Mesothelial cell of epicardium (in vitro differentiated cells): Measurements from ENCODE around the gene DNAH17. TPM values are rescaled to one million over a fixed set of nuclear protein-coding genes. Genes with fewer than 3 reads are reported as not detected.

ENCODE experiments used
- DNase-seq, 2 experiments: peaks; one replicate each; pipeline ENCODE4 v3.0.0; 2021; ENCODE audit warnings: low spot score in 2 of 2; ENCODE audit not compliant: unreplicated experiment in 2 of 2
- H3K27ac Mint-ChIP-seq: 2 replicates; pipeline ENCODE4 v1.8.0; 2021; ENCODE audit warnings: mixed read lengths
- H3K27me3 Mint-ChIP-seq: 2 replicates; pipeline ENCODE4 v1.8.0; 2021; ENCODE audit warnings: low read depth, mixed read lengths
- H3K36me3 Mint-ChIP-seq: 2 replicates; pipeline ENCODE4 v1.8.0; 2021; ENCODE audit warnings: mixed read lengths
- H3K4me1 Mint-ChIP-seq: 2 replicates; pipeline ENCODE4 v1.8.0; 2021; ENCODE audit warnings: mixed read lengths
- H3K4me3 Mint-ChIP-seq: 2 replicates; pipeline ENCODE4 v1.8.0; 2021; ENCODE audit warnings: mild to moderate bottlenecking, moderate library complexity, mixed read lengths
- H3K9me3 Mint-ChIP-seq: 2 replicates; pipeline ENCODE4 v1.8.0; 2021; ENCODE audit warnings: mixed read lengths
- total RNA-seq: library from RNA; stranded (reverse); gene quantifications from 3 replicates; pipeline ENCODE4 v1.2.1, GENCODE V29; 2021
- TF ChIP-seq, protein P1 (sequence below): fragments of 200-600 bp; sonication (generic); IDR thresholded peaks from one replicate; pipeline ENCODE4 v1.5.0; 2021; ENCODE audit warnings: antibody characterized with exemption; ENCODE audit not compliant: unreplicated experiment

DNAH17 gene
- total RNA-seq, 1 donor from 2014 or later = 0.87 TPM

DNA sequence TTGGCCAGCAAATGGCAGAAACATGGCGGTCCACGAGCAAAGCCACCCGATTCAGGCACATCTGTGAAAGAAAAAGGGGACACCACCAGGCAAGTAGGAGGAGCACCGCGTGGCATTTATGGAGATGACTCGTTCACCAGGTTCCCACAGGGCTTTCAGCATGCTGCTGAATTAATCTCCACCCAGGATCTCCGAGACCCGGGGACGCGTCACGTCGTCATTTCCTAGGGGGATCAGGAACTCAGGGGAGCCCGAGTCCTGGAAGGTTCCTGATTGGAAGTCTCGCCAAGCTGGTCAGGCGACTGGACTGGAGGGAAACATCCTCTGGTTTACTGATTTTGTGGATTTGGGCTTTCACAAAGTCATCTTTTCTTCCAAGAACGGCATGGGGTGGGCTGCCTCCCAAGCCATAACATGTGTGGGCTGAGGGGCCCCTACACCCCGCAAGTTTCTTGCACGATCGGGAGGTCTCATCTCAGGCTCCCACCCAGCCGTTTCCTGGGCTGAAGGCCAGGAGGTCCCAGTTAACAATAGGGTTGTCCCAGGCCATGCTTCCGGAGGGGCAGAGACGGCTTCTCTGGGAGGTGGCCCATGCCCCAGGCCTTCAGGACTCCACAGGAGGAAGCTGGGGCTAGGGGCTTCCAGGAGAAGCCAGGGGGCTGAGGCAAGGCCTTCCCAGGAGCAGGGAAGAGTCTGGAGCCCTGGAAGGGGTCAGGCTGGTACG lies 645 bp downstream of the DNAH17 start:
- TF ChIP-seq, protein P1, sequence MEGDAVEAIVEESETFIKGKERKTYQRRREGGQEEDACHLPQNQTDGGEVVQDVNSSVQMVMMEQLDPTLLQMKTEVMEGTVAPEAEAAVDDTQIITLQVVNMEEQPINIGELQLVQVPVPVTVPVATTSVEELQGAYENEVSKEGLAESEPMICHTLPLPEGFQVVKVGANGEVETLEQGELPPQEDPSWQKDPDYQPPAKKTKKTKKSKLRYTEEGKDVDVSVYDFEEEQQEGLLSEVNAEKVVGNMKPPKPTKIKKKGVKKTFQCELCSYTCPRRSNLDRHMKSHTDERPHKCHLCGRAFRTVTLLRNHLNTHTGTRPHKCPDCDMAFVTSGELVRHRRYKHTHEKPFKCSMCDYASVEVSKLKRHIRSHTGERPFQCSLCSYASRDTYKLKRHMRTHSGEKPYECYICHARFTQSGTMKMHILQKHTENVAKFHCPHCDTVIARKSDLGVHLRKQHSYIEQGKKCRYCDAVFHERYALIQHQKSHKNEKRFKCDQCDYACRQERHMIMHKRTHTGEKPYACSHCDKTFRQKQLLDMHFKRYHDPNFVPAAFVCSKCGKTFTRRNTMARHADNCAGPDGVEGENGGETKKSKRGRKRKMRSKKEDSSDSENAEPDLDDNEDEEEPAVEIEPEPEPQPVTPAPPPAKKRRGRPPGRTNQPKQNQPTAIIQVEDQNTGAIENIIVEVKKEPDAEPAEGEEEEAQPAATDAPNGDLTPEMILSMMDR = no peak
- Mint-ChIP-seq H3K4me3 (no peak overlapping the region), H3K9me3 (peaks cover 6% of the 10 kb centered on the region), H3K4me1 (no peaks in the 10 kb centered on the region), H3K27me3 (no peaks in the 10 kb centered on the region), H3K36me3 (no peaks in the 10 kb centered on the region), H3K27ac (no peak overlapping the region)
- DNase-seq = no peak

DNA sequence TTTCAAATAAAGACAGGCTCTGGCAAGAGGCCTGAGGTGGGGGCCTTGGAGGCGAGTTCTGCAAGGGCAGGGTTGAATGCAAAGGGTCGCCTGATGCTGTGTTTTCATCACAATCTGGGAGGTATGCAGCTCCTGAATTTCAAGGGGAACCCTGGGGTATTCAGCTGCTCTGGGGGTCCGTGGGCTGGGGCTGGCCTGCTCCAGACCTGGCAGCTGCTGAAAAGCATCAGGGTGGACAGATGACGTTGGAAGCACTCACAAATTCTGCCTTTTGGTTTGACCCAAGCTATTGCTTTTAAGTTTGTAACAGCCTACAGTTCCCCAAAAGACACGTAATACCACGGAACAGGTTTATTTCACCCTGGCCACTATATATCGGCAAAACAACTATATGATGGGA lies 1.3 kb downstream of the DNAH17 start:
- no peak overlapping the region for H3K27ac Mint-ChIP-seq
- H3K27me3 Mint-ChIP-seq = no peaks in the 10 kb centered on the region
- no peak overlapping the region for H3K4me3 Mint-ChIP-seq
- H3K36me3 Mint-ChIP-seq = no peaks in the 10 kb centered on the region
- DNase-seq = no peak
- TF ChIP-seq, protein P1 = no peak
- H3K9me3 Mint-ChIP-seq = peaks cover 6% of the 10 kb centered on the region
- H3K4me1 Mint-ChIP-seq = no peaks in the 10 kb centered on the region

DNA sequence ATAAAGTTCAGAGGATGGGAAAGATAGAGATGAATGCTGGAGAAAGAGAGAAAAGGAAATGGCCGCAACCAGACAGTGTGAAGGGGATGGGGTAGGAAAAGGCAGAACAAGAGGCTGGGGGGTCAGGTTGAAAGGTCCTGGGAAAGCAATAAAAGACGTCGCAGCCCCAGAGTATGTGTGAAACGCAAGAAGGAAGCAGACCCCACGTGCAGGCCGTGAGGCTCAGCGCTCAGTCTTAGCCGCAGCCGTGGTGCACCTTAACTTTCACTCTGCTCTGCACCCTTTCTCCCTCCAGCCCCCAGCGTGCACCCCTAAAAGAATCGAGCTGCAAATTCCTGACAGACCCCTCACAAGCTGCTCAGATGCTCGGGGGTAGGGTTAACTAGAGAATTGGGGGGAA lies 1.9 kb downstream of the DNAH17 start:
- H3K9me3 Mint-ChIP-seq = peaks cover 6% of the 10 kb centered on the region
- TF ChIP-seq, protein P1 = no peak
- H3K27me3 Mint-ChIP-seq = no peaks in the 10 kb centered on the region
- H3K4me3 Mint-ChIP-seq = no peak overlapping the region
- no peak overlapping the region for H3K27ac Mint-ChIP-seq
- no peaks in the 10 kb centered on the region for H3K4me1 Mint-ChIP-seq
- no peak for DNase-seq
- H3K36me3 Mint-ChIP-seq = no peaks in the 10 kb centered on the region

DNA sequence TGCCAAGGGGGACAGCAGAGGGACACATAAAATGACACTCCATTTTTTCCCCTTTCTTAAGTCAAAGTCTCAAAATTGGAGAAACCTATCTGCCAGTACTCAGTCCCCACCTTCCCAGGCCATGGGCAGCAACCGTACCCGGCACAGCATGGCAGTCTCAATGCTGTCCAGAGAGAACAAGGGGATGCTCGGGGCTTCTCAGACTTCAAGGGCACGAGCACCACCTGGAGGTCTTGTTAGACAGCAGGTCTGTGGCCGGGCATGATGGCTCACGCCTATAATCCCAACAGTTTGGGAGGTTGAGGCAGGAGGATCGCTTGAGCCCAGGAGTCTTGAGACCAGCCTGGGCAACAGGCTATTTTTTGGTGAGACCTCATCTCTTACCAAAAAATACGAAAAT lies 3.2 kb downstream of the DNAH17 start:
- Mint-ChIP-seq H3K27ac (no peak overlapping the region), H3K36me3 (no peaks in the 10 kb centered on the region), H3K4me1 (no peaks in the 10 kb centered on the region), H3K4me3 (no peak overlapping the region), H3K27me3 (no peaks in the 10 kb centered on the region), H3K9me3 (peaks cover 6% of the 10 kb centered on the region)
- TF ChIP-seq, protein P1 = no peak
- no peak for DNase-seq

DNA sequence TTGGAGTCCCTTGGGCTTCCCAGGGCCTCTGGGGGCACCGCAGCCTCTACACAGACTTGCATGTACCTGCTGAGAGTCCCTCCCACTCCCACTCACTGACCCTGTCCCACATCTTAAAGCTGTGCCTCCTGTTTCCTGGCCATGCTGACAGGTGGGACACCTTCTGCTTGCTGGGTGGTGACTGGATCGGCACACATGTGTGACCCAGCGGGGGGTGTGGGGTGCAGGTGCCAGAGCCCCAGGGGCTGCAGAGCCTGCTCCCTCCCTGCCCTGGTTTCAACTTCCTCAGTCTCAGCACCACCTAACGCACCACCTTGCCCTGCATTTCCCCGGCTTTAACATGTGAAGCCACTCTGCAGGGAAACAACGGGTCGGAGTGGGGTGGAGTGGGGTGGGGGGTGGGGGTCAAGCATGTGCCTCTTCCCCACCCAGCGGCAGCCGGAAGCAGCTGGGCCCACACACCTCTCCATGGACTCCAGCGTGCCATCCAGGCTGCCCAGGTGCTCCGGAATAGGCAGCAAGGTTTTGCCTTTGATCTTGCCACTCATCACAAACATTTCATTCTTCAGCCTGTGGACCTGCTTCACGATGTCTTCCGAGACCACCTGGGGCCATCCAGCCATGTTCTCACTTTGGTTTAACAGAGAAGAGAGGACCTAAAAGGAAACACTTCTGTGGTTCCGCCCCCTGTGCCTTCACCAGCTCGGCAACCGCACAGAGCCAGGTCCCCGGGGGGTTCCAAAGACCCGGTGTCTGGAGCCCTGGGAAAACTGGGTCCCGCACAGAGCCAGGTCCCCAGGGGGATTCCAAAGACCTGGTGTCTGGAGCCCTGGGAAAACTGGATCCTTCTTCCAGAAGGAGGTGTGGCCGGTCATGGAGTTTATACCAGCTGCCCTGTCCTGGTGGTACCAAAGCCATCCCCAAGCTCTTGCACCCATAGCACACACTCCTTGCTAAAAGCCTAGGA lies 4.7 kb downstream of the DNAH17 start:
- Mint-ChIP-seq H3K4me1 (peaks cover 6% of the 10 kb centered on the region), H3K36me3 (no peaks in the 10 kb centered on the region), H3K27ac (no peak overlapping the region), H3K9me3 (no peaks in the 10 kb centered on the region), H3K4me3 (no peak overlapping the region), H3K27me3 (no peaks in the 10 kb centered on the region)
- no peak for DNase-seq
- TF ChIP-seq, protein P1 = no peak
